ENCODE results near the gene NDUFC2. TPM values are rescaled to one million over a fixed set of nuclear protein-coding genes. Genes with fewer than 3 reads are reported as not detected.

The NDUFC2 gene
- total and polyA plus RNA-seq, 11 donors: 164 to 351 (median 258) TPM

DNA sequence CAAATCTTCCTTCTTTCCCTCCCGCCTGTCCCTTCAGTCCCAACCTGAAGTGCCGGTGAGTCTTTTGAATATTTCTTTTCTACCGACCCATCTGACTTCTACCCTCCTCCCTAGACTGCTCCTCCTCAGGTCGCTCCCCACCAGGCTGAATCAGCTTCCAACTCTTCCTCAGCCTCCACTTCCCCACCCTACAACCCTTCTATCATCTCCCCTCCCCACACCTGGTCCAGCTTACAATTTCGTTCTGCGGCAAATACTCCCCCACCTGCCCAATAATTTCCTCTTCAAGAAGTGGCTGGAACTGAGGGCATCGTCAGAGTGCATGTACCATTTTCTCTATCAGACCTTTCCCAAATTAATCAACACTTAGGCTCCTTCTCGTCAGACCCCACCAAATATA lies 2.5 kb upstream of the NDUFC2 start:
- Histone ChIP-seq H3K27ac (peak overlapping the region in 3 of 12 donors; percentile 0 to 59 (median 46)), H3K9me3 (no peaks in the 10 kb centered on the region), H3K4me3 (peak overlapping the region in 6 of 12 donors; percentile 4 to 25 (median 10)), H3K36me3 (no peaks in the 10 kb centered on the region), H3K4me1 (peaks cover 0 to 30% (median 19%) of the 10 kb centered on the region in 12 donors), H3K27me3 (no peaks in the 10 kb centered on the region)
- WGBS, 4 donors: 87 to 91% (median 89%) methylated on average over 8 of the region's 8 CpGs
- intact Hi-C loops (cut with DNase I): loop anchor here in 3 of 10 donors (2.0 to 10.0 kb wide), 3 partner anchors 103 to 483 kb away; partner anchors contain the start of genes KCTD21 (in 2 of the 3) and USP35 (in 2 of the 3)
- no peak for ATAC-seq
- TF ChIP-seq, protein P1, sequence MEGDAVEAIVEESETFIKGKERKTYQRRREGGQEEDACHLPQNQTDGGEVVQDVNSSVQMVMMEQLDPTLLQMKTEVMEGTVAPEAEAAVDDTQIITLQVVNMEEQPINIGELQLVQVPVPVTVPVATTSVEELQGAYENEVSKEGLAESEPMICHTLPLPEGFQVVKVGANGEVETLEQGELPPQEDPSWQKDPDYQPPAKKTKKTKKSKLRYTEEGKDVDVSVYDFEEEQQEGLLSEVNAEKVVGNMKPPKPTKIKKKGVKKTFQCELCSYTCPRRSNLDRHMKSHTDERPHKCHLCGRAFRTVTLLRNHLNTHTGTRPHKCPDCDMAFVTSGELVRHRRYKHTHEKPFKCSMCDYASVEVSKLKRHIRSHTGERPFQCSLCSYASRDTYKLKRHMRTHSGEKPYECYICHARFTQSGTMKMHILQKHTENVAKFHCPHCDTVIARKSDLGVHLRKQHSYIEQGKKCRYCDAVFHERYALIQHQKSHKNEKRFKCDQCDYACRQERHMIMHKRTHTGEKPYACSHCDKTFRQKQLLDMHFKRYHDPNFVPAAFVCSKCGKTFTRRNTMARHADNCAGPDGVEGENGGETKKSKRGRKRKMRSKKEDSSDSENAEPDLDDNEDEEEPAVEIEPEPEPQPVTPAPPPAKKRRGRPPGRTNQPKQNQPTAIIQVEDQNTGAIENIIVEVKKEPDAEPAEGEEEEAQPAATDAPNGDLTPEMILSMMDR (IDR thresholded peaks at IDR 0.05): no peak
- no peak for TF ChIP-seq POLR2A (IDR thresholded peaks at IDR 0.05)
- no peak for DNase-seq

DNA sequence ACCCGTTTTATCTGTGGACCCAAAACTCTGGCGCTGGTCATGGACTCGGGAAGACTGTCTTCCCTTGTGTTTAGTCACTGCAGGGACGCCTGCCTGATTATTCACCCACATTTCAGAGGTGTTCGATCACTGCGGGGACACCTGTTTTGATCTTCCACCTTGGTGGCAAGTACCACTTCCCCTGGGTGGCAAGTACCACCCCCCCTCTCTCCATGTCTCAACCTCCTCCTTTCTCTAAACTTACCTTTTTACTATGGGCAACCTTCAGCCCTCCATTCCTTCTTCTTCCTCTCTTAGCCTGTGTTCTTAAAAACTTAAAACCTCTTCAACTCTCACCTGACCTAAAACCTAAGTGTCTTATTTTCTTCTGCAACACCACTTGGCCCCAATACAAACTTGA lies 1.9 kb upstream of the NDUFC2 start:
- Histone ChIP-seq H3K9me3 (no peaks in the 10 kb centered on the region), H3K36me3 (peaks cover 0 to 5% (median 0%) of the 10 kb centered on the region in 9 donors), H3K27me3 (no peaks in the 10 kb centered on the region), H3K4me3 (peak overlapping the region in 3 of 12 donors; percentile 9 to 25 (median 20)), H3K4me1 (peaks cover 0 to 35% (median 25%) of the 10 kb centered on the region in 12 donors), H3K27ac (peak overlapping the region in 3 of 12 donors; percentile 0 to 59 (median 46))
- ATAC-seq: no peak
- 85 to 93% (median 90%) methylated on average over 6 of the region's 6 CpGs for WGBS, 4 donors
- intact Hi-C loops (cut with DNase I): loop anchor here in 2 of 10 donors (10.0 kb wide), 2 partner anchors 103 to 483 kb away; partner anchors contain the start of genes KCTD21 (in 2 of the 2) and USP35 (in 2 of the 2)
- no peak for TF ChIP-seq POLR2A (IDR thresholded peaks at IDR 0.05)
- TF ChIP-seq, protein P1 (IDR thresholded peaks at IDR 0.05): no peak
- DNase-seq: no peak

DNA sequence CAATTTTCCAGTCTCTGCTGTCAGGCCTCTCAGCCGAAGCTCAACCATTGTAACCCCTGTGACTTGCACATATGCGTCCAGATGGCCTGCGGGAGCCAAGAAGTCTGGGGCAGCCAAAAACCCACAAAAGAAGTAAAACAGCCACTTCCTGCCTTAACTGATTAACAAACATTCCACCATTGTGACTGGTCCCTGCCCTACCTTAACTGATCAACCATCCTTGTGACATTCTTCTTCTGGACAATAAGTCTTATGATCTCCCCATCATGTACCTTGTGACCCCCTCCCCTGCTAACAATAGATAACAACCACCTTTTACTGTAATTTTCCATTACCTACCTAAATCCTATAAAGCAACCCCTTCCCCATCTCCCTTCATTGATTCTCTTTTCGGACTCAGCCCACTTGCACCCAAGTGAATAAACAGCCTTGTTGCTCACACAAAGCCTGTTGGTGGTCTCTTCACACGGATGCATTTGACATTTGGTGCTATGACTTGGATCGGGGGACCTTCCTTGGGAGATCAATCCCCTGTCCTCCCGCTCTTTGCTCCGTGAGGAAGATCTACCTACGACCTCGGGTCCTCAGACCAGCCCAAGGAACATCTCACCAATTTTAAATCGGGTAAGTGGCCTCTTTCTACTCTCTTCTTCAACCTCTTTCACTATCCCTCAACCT lies 1.3 kb upstream of the NDUFC2 start:
- H3K27me3 ChIP-seq: no peaks in the 10 kb centered on the region
- DNase-seq (peak in 1 of 5 donors; percentile 25), ATAC-seq (peak in 1 of 4 donors; percentile 8)
- intact Hi-C loops (cut with DNase I): loop anchor here in 2 of 10 donors (10.0 kb wide), 2 partner anchors 104 to 484 kb away; partner anchors contain the start of genes KCTD21 (in 2 of the 2) and USP35 (in 2 of the 2)
- peaks cover 0 to 39% (median 27%) of the 10 kb centered on the region in 12 donors for H3K4me1 ChIP-seq
- H3K9me3 ChIP-seq: no peaks in the 10 kb centered on the region
- WGBS, 4 donors: 81 to 84% (median 81%) methylated on average over 11 of the region's 11 CpGs
- H3K27ac ChIP-seq: peak overlapping the region in 7 of 12 donors; percentile 0 to 92 (median 79)
- peak overlapping the region in 3 of 12 donors; percentile 20 to 100 (median 97) for H3K4me3 ChIP-seq
- no peak for TF ChIP-seq POLR2A (IDR thresholded peaks at IDR 0.05)
- TF ChIP-seq, protein P1 (IDR thresholded peaks at IDR 0.05): no peak
- peaks cover 0 to 5% (median 0%) of the 10 kb centered on the region in 9 donors for H3K36me3 ChIP-seq
